ENCODE results near the gene FGF14.

DNA sequence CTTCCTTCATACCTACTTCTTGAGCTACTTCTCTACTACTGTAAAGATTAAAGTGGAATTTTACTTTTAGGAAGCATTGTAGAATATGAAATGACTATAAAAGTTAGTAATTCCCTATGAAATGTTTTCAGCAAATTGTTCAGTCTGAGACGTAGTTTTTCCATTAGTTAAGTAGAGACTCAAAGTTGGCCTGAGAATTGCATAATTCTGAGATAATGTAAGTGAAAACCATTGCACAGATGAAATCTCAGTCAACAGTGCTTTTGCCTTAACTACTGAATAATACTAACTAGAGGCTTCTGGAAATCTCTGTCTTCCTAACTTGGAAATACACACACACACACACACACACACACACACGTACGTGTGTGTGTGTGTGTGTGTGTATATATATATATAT is 125.9 kb downstream of the FGF14 start:
- TF ChIP-seq, protein P1, sequence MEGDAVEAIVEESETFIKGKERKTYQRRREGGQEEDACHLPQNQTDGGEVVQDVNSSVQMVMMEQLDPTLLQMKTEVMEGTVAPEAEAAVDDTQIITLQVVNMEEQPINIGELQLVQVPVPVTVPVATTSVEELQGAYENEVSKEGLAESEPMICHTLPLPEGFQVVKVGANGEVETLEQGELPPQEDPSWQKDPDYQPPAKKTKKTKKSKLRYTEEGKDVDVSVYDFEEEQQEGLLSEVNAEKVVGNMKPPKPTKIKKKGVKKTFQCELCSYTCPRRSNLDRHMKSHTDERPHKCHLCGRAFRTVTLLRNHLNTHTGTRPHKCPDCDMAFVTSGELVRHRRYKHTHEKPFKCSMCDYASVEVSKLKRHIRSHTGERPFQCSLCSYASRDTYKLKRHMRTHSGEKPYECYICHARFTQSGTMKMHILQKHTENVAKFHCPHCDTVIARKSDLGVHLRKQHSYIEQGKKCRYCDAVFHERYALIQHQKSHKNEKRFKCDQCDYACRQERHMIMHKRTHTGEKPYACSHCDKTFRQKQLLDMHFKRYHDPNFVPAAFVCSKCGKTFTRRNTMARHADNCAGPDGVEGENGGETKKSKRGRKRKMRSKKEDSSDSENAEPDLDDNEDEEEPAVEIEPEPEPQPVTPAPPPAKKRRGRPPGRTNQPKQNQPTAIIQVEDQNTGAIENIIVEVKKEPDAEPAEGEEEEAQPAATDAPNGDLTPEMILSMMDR (IDR thresholded peaks at IDR 0.05) = no peak
- no peak for TF ChIP-seq POLR2A (IDR thresholded peaks at IDR 0.05)

All from Peyer's patch (tissue), 4 donors.